Cardiac muscle cell (in vitro differentiated cells and primary cell): ENCODE measurements around the gene FGD6. TPM values are rescaled to one million over a fixed set of nuclear protein-coding genes. Genes with fewer than 3 reads are reported as not detected.
"Not testable (repeated sequence)": the region's sequence is repeated elsewhere in the genome, so short reads cannot be mapped to it uniquely, and the experiment has no call there.

Experiments
- DNase-seq, 2 donors: peaks; one replicate each; pipeline versions ENCODE4 v3.0.0 to v3.0.0-alpha.2; 2010 to 2017; ENCODE audit warnings: low read depth in 1 of 2, low spot score in 1 of 2
- H3K27ac ChIP-seq: fragments of 200-600 bp; sonication (generic); 2 replicates; pipeline ENCODE4 v1.5.1; 2016
- H3K27me3 ChIP-seq: fragments of 200-600 bp; sonication (generic); 2 replicates; pipeline ENCODE4 v1.6.0; 2016; ENCODE audit warnings: control low read depth
- H3K36me3 ChIP-seq: fragments of 200-600 bp; sonication (generic); 2 replicates; pipeline ENCODE4 v1.5.1; 2016; ENCODE audit warnings: control low read depth
- H3K4me1 ChIP-seq: fragments of 200-600 bp; sonication (generic); 2 replicates; pipeline ENCODE4 v1.8.1; 2017; ENCODE audit warnings: low read depth, mild to moderate bottlenecking, mixed run types
- H3K4me3 ChIP-seq: fragments of 200-600 bp; sonication (generic); 2 replicates; pipeline ENCODE4 v1.5.1; 2016; ENCODE audit warnings: mild to moderate bottlenecking
- H3K9me3 ChIP-seq: fragments of 200-600 bp; sonication (generic); 2 replicates; pipeline ENCODE4 v1.5.1; 2017; ENCODE audit warnings: low read depth, mild to moderate bottlenecking, control low read depth
- CTCF ChIP-seq: IDR thresholded peaks from 2 replicates; pipeline ENCODE4 v1.5.1; 2012; ENCODE audit warnings: low read depth, mild to moderate bottlenecking, low read length
- polyA plus RNA-seq: library from polyadenylated mRNA; unstranded; fragments of >200 nt; fragmentation: Nextera tagmentation; extraction: Ambion mirVana; gene quantifications from 2 replicates; pipeline ENCODE4 v1.2.1, GENCODE V29; 2016
- total RNA-seq: library from RNA; depleted of rRNA; stranded (reverse); fragments of >200 nt; gene quantifications from 2 replicates; pipeline ENCODE4 v1.2.3, GENCODE V29; 2016

The FGD6 gene
- total and polyA plus RNA-seq, 2 experiments from 2014 or later: 10.7 to 19.4 TPM

GRCh38 chr12:95248604-95249360 is 31.5 kb upstream of the FGD6 start:
- H3K9me3 ChIP-seq: no peaks in the 10 kb centered on the region
- peak in 1 of 2 donors; percentile 62 for DNase-seq
- H3K36me3 ChIP-seq: peaks cover 20% of the 10 kb centered on the region
- TF ChIP-seq CTCF: no peak
- H3K27me3 ChIP-seq: no peaks in the 10 kb centered on the region
- no peak overlapping the region for H3K27ac ChIP-seq
- H3K4me3 ChIP-seq: no peak overlapping the region
- H3K4me1 ChIP-seq: peaks cover 8% of the 10 kb centered on the region

- Histone ChIP-seq H3K27me3 (no peaks in the 10 kb centered on the region), H3K4me3 (no peak overlapping the region), H3K36me3 (peaks cover 13% of the 10 kb centered on the region), H3K9me3 (no peaks in the 10 kb centered on the region), H3K27ac (no peak overlapping the region), H3K4me1 (peaks cover 8% of the 10 kb centered on the region)
- TF ChIP-seq CTCF: no peak
- no peak for DNase-seq
Measured at GRCh38 chr12:95248095-95248494, 30.8 kb upstream of the FGD6 start.

- no peak for TF ChIP-seq CTCF
- DNase-seq: no peak
- Histone ChIP-seq H3K9me3 (no peaks in the 10 kb centered on the region), H3K4me1 (peaks cover 5% of the 10 kb centered on the region), H3K27ac (no peak overlapping the region), H3K4me3 (no peak overlapping the region), H3K36me3 (peaks cover 3% of the 10 kb centered on the region), H3K27me3 (no peaks in the 10 kb centered on the region)
Measured at GRCh38 chr12:95244350-95244749, 27.1 kb upstream of the FGD6 start.

GRCh38 chr12:95243497-95244183 is 26.4 kb upstream of the FGD6 start:
- H3K27me3 ChIP-seq: no peaks in the 10 kb centered on the region
- H3K4me1 ChIP-seq: no peaks in the 10 kb centered on the region
- peaks cover 3% of the 10 kb centered on the region for H3K36me3 ChIP-seq
- H3K4me3 ChIP-seq: no peak overlapping the region
- TF ChIP-seq CTCF: no peak
- DNase-seq: no peak
- no peaks in the 10 kb centered on the region for H3K9me3 ChIP-seq
- no peak overlapping the region for H3K27ac ChIP-seq

GRCh38 chr12:95241761-95242506 is 24.7 kb upstream of the FGD6 start:
- Histone ChIP-seq H3K27me3 (no peaks in the 10 kb centered on the region), H3K9me3 (no peaks in the 10 kb centered on the region), H3K27ac (no peak overlapping the region), H3K4me3 (no peak overlapping the region), H3K36me3 (peaks cover 3% of the 10 kb centered on the region), H3K4me1 (peaks cover 7% of the 10 kb centered on the region)
- TF ChIP-seq CTCF: no peak
- no peak for DNase-seq

GRCh38 chr12:95241138-95241537 is 23.9 kb upstream of the FGD6 start:
- H3K27me3 ChIP-seq, DNase-seq, H3K9me3 ChIP-seq, H3K4me3 ChIP-seq, H3K4me1 ChIP-seq, H3K27ac ChIP-seq, H3K36me3 ChIP-seq: not testable (repeated sequence)
